ENCODE data around the gene GJA4. TPM values are rescaled to one million over a fixed set of nuclear protein-coding genes. Genes with fewer than 3 reads are reported as not detected.

GJA4 gene
- total and polyA plus RNA-seq, 2 of the 13 experiments (the other 11 are each of a cell fraction or from before 2014, with no cell fraction given), result not detected

- H3K4me1 ChIP-seq (ENCODE audit: insufficient read depth, low read length), result no peaks in the 10 kb centered on the region
- H3K79me2 ChIP-seq (ENCODE audit: insufficient read depth, low read length), result no peaks in the 10 kb centered on the region
- H3K4me2 ChIP-seq (ENCODE audit: low read depth, low read length), result no peak overlapping the region
- no TSS peak for BruUV-seq (replicated peaks)
- H2AFZ ChIP-seq (ENCODE audit: low read length), result no peak overlapping the region
- WGBS (ENCODE audit: low lambda C conversion rate), result 14% methylated on average over 10 of the region's 10 CpGs
- no peaks in the 10 kb centered on the region for H3K36me3 ChIP-seq (replicated peaks in 1 of 2; ENCODE audit: control insufficient read depth in 1 of 2, insufficient read depth in 2 of 2, low read length in 2 of 2)
- H3K4me3 ChIP-seq (replicated peaks in 1 of 3; ENCODE audit: insufficient read depth in 1 of 3, low read depth in 2 of 3, low read length in 3 of 3), result no peak overlapping the region
- FAIRE-seq (no peak), ATAC-seq (no peak), DNase-seq (ENCODE audit: low spot score) (no peak)
- CTCF ChIA-PET (ENCODE audit: low intra/inter-chr PET ratio, low total read pairs), result no interaction called here
- H3K27ac ChIP-seq (ENCODE audit: extremely low read length, insufficient read depth, low read length), result no peak overlapping the region
- no peaks in the 10 kb centered on the region for H3K9me3 ChIP-seq (ENCODE audit: low read length)
- peaks cover 10 to 42% of the 10 kb centered on the region in 2 experiments; a peak in 4 of 5 replicates for H3K27me3 ChIP-seq (ENCODE audit: control insufficient read depth in 1 of 2, insufficient read depth in 2 of 2, low read length in 2 of 2)
- H3K9ac ChIP-seq (ENCODE audit: insufficient read depth, low read depth, low read length), result no peak overlapping the region
- TF ChIP-seq ZNF569 (CRISPR knock-in tag; IDR thresholded peaks at IDR 0.05; ENCODE audit: borderline replicate concordance) (no peak), ZNF598 (CRISPR knock-in tag; IDR thresholded peaks at IDR 0.05; ENCODE audit: borderline replicate concordance) (no peak), BHLHE40 (IDR thresholded peaks at IDR 0.05; ENCODE audit: low read length) (peak; percentile 21; the same call in 1 of the 2 replicates)
- in situ Hi-C loops (cut with HindIII; ENCODE audit: extremely low pct_ligation_motif_present, low pct_unique_long_range_greater_than_20kb) (no loop called here), intact Hi-C loops (cut with micrococcal nuclease; ENCODE audit: unreplicated experiment) (no loop called here)
- POLR2A ChIA-PET, result no interaction called here
- H4K20me1 ChIP-seq (ENCODE audit: insufficient read depth, low read length), result no peaks in the 10 kb centered on the region
These were observed 15.1 kb upstream of the GJA4 start for GRCh38 chr1:34777519-34778321.

- no peak for TF ChIP-seq TRIM22 (IDR thresholded peaks at IDR 0.05)
- no peak for TF ChIP-seq ZNF746 (CRISPR knock-in tag; IDR thresholded peaks at IDR 0.05)
- peak; percentile 64 for TF ChIP-seq ZBTB40 (IDR thresholded peaks at IDR 0.05)
- TF ChIP-seq ZBTB40 (CRISPR knock-in tag; IDR thresholded peaks at IDR 0.05), result no peak
- Histone ChIP-seq H3K27ac (ENCODE audit: extremely low read length, insufficient read depth, low read length) (no peak overlapping the region), H3K9me3 (ENCODE audit: low read length) (no peaks in the 10 kb centered on the region), H3K79me2 (ENCODE audit: insufficient read depth, low read length) (no peaks in the 10 kb centered on the region), H3K4me2 (ENCODE audit: low read depth, low read length) (no peak overlapping the region), H3K36me3 (replicated peaks in 1 of 2; ENCODE audit: control insufficient read depth in 1 of 2, insufficient read depth in 2 of 2, low read length in 2 of 2) (no peaks in the 10 kb centered on the region), H3K9ac (ENCODE audit: insufficient read depth, low read depth, low read length) (no peak overlapping the region), H3K4me3 (replicated peaks in 1 of 3; ENCODE audit: insufficient read depth in 1 of 3, low read depth in 2 of 3, low read length in 3 of 3) (no peak overlapping the region), H4K20me1 (ENCODE audit: insufficient read depth, low read length) (no peaks in the 10 kb centered on the region), H2AFZ (ENCODE audit: low read length) (no peak overlapping the region), H3K27me3 (ENCODE audit: control insufficient read depth in 1 of 2, insufficient read depth in 2 of 2, low read length in 2 of 2) (peaks cover 10 to 42% of the 10 kb centered on the region in 2 experiments; a peak in 4 of 5 replicates), H3K4me1 (ENCODE audit: insufficient read depth, low read length) (no peaks in the 10 kb centered on the region)
- BruUV-seq (replicated peaks), result no TSS peak
- CTCF ChIA-PET (ENCODE audit: low intra/inter-chr PET ratio, low total read pairs), result no interaction called here
- FAIRE-seq, result no peak
- POLR2A ChIA-PET, result no interaction called here
- in situ Hi-C loops (cut with HindIII; ENCODE audit: extremely low pct_ligation_motif_present, low pct_unique_long_range_greater_than_20kb) (no loop called here), intact Hi-C loops (cut with micrococcal nuclease; ENCODE audit: unreplicated experiment) (no loop called here)
- ATAC-seq, result no peak
- WGBS (ENCODE audit: low lambda C conversion rate), result 2% methylated on average over 6 of the region's 6 CpGs
- DNase-seq (ENCODE audit: low spot score), result no peak
These were observed 14.4 kb upstream of the GJA4 start for GRCh38 chr1:34778381-34778780.

All from HepG2 (cell line).